Measurements from ENCODE around the gene HPS5. TPM values are rescaled to one million over a fixed set of nuclear protein-coding genes. Genes with fewer than 3 reads are reported as not detected.
"Not testable (repeated sequence)": the region's sequence is repeated elsewhere in the genome, so short reads cannot be mapped to it uniquely, and the experiment has no call there.

The HPS5 gene
- total RNA-seq, 1 experiment from 2014 or later: 18.9 TPM

GRCh38 chr11:18270102-18270501 lies 51.8 kb downstream of the HPS5 start:
- BruUV-seq (replicated peaks): no TSS peak
- intact Hi-C loops (cut with micrococcal nuclease; ENCODE audit: unreplicated experiment): no loop called here
- TF ChIP-seq EZH2 (IDR thresholded peaks at IDR 0.05; ENCODE audit: borderline replicate concordance, low read depth, low read length, poor library complexity, severe bottlenecking): no peak
- TF ChIP-seq, protein P1, sequence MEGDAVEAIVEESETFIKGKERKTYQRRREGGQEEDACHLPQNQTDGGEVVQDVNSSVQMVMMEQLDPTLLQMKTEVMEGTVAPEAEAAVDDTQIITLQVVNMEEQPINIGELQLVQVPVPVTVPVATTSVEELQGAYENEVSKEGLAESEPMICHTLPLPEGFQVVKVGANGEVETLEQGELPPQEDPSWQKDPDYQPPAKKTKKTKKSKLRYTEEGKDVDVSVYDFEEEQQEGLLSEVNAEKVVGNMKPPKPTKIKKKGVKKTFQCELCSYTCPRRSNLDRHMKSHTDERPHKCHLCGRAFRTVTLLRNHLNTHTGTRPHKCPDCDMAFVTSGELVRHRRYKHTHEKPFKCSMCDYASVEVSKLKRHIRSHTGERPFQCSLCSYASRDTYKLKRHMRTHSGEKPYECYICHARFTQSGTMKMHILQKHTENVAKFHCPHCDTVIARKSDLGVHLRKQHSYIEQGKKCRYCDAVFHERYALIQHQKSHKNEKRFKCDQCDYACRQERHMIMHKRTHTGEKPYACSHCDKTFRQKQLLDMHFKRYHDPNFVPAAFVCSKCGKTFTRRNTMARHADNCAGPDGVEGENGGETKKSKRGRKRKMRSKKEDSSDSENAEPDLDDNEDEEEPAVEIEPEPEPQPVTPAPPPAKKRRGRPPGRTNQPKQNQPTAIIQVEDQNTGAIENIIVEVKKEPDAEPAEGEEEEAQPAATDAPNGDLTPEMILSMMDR (conservative IDR thresholded peaks at IDR 0.05; ENCODE audit: low read depth, low read length): no peak
- H3K36me3 ChIP-seq (ENCODE audit: insufficient read depth, low read length, poor library complexity, severe bottlenecking): no peaks in the 10 kb centered on the region
- POLR2A ChIA-PET (ENCODE audit: low non-redundant PET): no interaction called here
- no peak overlapping the region for H3K4me3 ChIP-seq (ENCODE audit: low read depth, low read length, poor library complexity, severe bottlenecking)
- CTCF ChIA-PET: interaction anchor here (0.7 kb wide), 1 partner anchor 26 kb away, joined by 4 read pairs; no protein-coding TSS in a partner anchor
- no peaks in the 10 kb centered on the region for H3K27me3 ChIP-seq (replicated peaks; ENCODE audit: insufficient read depth, low read depth, low read length, poor library complexity)
- DNase-seq (ENCODE audit: low spot score): no peak
- H3K9me3 ChIP-seq (ENCODE audit: low read depth, low read length, poor library complexity, severe bottlenecking): no peaks in the 10 kb centered on the region
- H3K4me1 ChIP-seq (ENCODE audit: insufficient read depth, low read length, poor library complexity, severe bottlenecking): no peaks in the 10 kb centered on the region
- no peak overlapping the region for H3K27ac ChIP-seq (ENCODE audit: low read depth, low read length, poor library complexity, severe bottlenecking)

- H3K27me3 ChIP-seq (replicated peaks; ENCODE audit: insufficient read depth, low read depth, low read length, poor library complexity); H3K27ac ChIP-seq (ENCODE audit: low read depth, low read length, poor library complexity, severe bottlenecking); H3K36me3 ChIP-seq (ENCODE audit: insufficient read depth, low read length, poor library complexity, severe bottlenecking); H3K9me3 ChIP-seq (ENCODE audit: low read depth, low read length, poor library complexity, severe bottlenecking); intact Hi-C loops (cut with micrococcal nuclease; ENCODE audit: unreplicated experiment); BruUV-seq (replicated peaks); H3K4me1 ChIP-seq (ENCODE audit: insufficient read depth, low read length, poor library complexity, severe bottlenecking); POLR2A ChIA-PET (ENCODE audit: low non-redundant PET); H3K4me3 ChIP-seq (ENCODE audit: low read depth, low read length, poor library complexity, severe bottlenecking); DNase-seq (ENCODE audit: low spot score); CTCF ChIA-PET: not testable (repeated sequence)
These were observed 52.7 kb downstream of the HPS5 start for GRCh38 chr11:18269252-18269651.

- H3K4me3 ChIP-seq (ENCODE audit: low read depth, low read length, poor library complexity, severe bottlenecking); BruUV-seq (replicated peaks); POLR2A ChIA-PET (ENCODE audit: low non-redundant PET); CTCF ChIA-PET; intact Hi-C loops (cut with micrococcal nuclease; ENCODE audit: unreplicated experiment); H3K9me3 ChIP-seq (ENCODE audit: low read depth, low read length, poor library complexity, severe bottlenecking); H3K27ac ChIP-seq (ENCODE audit: low read depth, low read length, poor library complexity, severe bottlenecking); DNase-seq (ENCODE audit: low spot score); H3K36me3 ChIP-seq (ENCODE audit: insufficient read depth, low read length, poor library complexity, severe bottlenecking); H3K27me3 ChIP-seq (replicated peaks; ENCODE audit: insufficient read depth, low read depth, low read length, poor library complexity); H3K4me1 ChIP-seq (ENCODE audit: insufficient read depth, low read length, poor library complexity, severe bottlenecking): not testable (repeated sequence)
These were observed 54.4 kb downstream of the HPS5 start for GRCh38 chr11:18267335-18268133.

DNA sequence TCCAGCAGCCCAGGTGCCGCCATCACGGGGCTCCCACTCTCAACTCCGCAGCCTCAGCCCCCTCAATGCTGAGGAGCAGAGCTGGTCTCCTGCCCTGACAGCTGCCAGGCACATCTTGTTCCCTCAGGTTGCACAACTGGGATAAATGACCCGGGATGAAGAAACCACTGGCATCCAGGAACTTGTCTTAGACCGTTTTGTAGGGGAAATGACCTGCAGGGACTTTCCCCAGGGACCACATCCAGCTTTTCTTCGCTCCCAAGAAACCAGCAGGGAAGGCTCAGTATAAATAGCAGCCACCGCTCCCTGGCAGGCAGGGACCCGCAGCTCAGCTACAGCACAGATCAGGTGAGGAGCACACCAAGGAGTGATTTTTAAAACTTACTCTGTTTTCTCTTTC lies 56.0 kb downstream of the HPS5 start, which contains the start of gene SAA1:
Gene SAA1, plus strand, starts transcription at position 316 of the 400 bp plus-strand sequence. CDS start 624 bp downstream, outside the sequence.
- TF ChIP-seq, protein P1 (conservative IDR thresholded peaks at IDR 0.05; ENCODE audit: low read depth, low read length): no peak
- TF ChIP-seq EZH2 (IDR thresholded peaks at IDR 0.05; ENCODE audit: borderline replicate concordance, low read depth, low read length, poor library complexity, severe bottlenecking): no peak
- no peak within 1 kb of the TSS for H3K27ac ChIP-seq (ENCODE audit: low read depth, low read length, poor library complexity, severe bottlenecking)
- no TSS peak for BruUV-seq (replicated peaks)
- H3K4me1 ChIP-seq (ENCODE audit: insufficient read depth, low read length, poor library complexity, severe bottlenecking): no peaks in the 10 kb centered on the region
- no peak within 1 kb of the TSS for H3K4me3 ChIP-seq (ENCODE audit: low read depth, low read length, poor library complexity, severe bottlenecking)
- intact Hi-C loops (cut with micrococcal nuclease; ENCODE audit: unreplicated experiment): no loop called here
- CTCF ChIA-PET: no interaction called here
- no peaks in the 10 kb centered on the region for H3K9me3 ChIP-seq (ENCODE audit: low read depth, low read length, poor library complexity, severe bottlenecking)
- DNase-seq (ENCODE audit: low spot score): no peak
- H3K27me3 ChIP-seq (replicated peaks; ENCODE audit: insufficient read depth, low read depth, low read length, poor library complexity): no peaks in the 10 kb centered on the region
- no peaks in the 10 kb centered on the region for H3K36me3 ChIP-seq (ENCODE audit: insufficient read depth, low read length, poor library complexity, severe bottlenecking)
- POLR2A ChIA-PET (ENCODE audit: low non-redundant PET): no interaction called here
